Measurements from ENCODE around the gene ANO1. TPM values are rescaled to one million over a fixed set of nuclear protein-coding genes. Genes with fewer than 3 reads are reported as not detected.

ANO1 gene
- total RNA-seq, 1 donor from 2014 or later: not detected

- Mint-ChIP-seq H3K27ac (ENCODE audit: unreplicated experiment) (no peak overlapping the region), H3K4me1 (ENCODE audit: unreplicated experiment) (peaks cover 21% of the 10 kb centered on the region), H3K4me3 (ENCODE audit: unreplicated experiment) (no peak overlapping the region)
Measured at GRCh38 chr11:70131606-70132190, 53.6 kb downstream of the ANO1 start.

GRCh38 chr11:70132641-70133040 is 54.5 kb downstream of the ANO1 start:
- DNase-seq (ENCODE audit: extremely low spot score, unreplicated experiment): no peak
- TF ChIP-seq CTCF (IDR thresholded peaks at IDR 0.05): no peak
- H3K4me1 Mint-ChIP-seq (ENCODE audit: unreplicated experiment): peaks cover 17% of the 10 kb centered on the region
- no peak overlapping the region for H3K4me3 Mint-ChIP-seq (ENCODE audit: unreplicated experiment)
- no peaks in the 10 kb centered on the region for H3K36me3 Mint-ChIP-seq (ENCODE audit: unreplicated experiment)
- H3K27me3 Mint-ChIP-seq (ENCODE audit: unreplicated experiment): peaks cover 3% of the 10 kb centered on the region
- H3K9me3 Mint-ChIP-seq (ENCODE audit: unreplicated experiment): no peaks in the 10 kb centered on the region
- no peak overlapping the region for H3K27ac Mint-ChIP-seq (ENCODE audit: unreplicated experiment)

More at GRCh38 chr11:70131606-70132190, 53.6 kb downstream of the ANO1 start:
- Mint-ChIP-seq H3K36me3 (ENCODE audit: unreplicated experiment) (no peaks in the 10 kb centered on the region), H3K9me3 (ENCODE audit: unreplicated experiment) (no peaks in the 10 kb centered on the region), H3K27me3 (ENCODE audit: unreplicated experiment) (peaks cover 3% of the 10 kb centered on the region)
- no peak for TF ChIP-seq CTCF (IDR thresholded peaks at IDR 0.05)
- no peak for DNase-seq (ENCODE audit: extremely low spot score, unreplicated experiment)

GRCh38 chr11:70133771-70134335 is 55.7 kb downstream of the ANO1 start:
- H3K4me1 Mint-ChIP-seq (ENCODE audit: unreplicated experiment): peaks cover 5% of the 10 kb centered on the region
- H3K4me3 Mint-ChIP-seq (ENCODE audit: unreplicated experiment): no peak overlapping the region
- no peak for TF ChIP-seq CTCF (IDR thresholded peaks at IDR 0.05)
- H3K9me3 Mint-ChIP-seq (ENCODE audit: unreplicated experiment): no peaks in the 10 kb centered on the region
- no peaks in the 10 kb centered on the region for H3K36me3 Mint-ChIP-seq (ENCODE audit: unreplicated experiment)
- H3K27me3 Mint-ChIP-seq (ENCODE audit: unreplicated experiment): peaks cover 3% of the 10 kb centered on the region
- DNase-seq (ENCODE audit: extremely low spot score, unreplicated experiment): no peak
- H3K27ac Mint-ChIP-seq (ENCODE audit: unreplicated experiment): no peak overlapping the region

- DNase-seq (ENCODE audit: extremely low spot score, unreplicated experiment): no peak
- no peaks in the 10 kb centered on the region for H3K9me3 Mint-ChIP-seq (ENCODE audit: unreplicated experiment)
- no peak overlapping the region for H3K4me3 Mint-ChIP-seq (ENCODE audit: unreplicated experiment)
- H3K4me1 Mint-ChIP-seq (ENCODE audit: unreplicated experiment): peaks cover 4% of the 10 kb centered on the region
- no peak for TF ChIP-seq CTCF (IDR thresholded peaks at IDR 0.05)
- peaks cover 3% of the 10 kb centered on the region for H3K27me3 Mint-ChIP-seq (ENCODE audit: unreplicated experiment)
- no peak overlapping the region for H3K27ac Mint-ChIP-seq (ENCODE audit: unreplicated experiment)
- H3K36me3 Mint-ChIP-seq (ENCODE audit: unreplicated experiment): no peaks in the 10 kb centered on the region
Measured at GRCh38 chr11:70134490-70134889, 56.4 kb downstream of the ANO1 start.

GRCh38 chr11:70135142-70135541 is 57.0 kb downstream of the ANO1 start:
- no peak for DNase-seq (ENCODE audit: extremely low spot score, unreplicated experiment)
- Mint-ChIP-seq H3K36me3 (ENCODE audit: unreplicated experiment) (no peaks in the 10 kb centered on the region), H3K4me3 (ENCODE audit: unreplicated experiment) (no peak overlapping the region), H3K27me3 (ENCODE audit: unreplicated experiment) (peaks cover 3% of the 10 kb centered on the region), H3K9me3 (ENCODE audit: unreplicated experiment) (no peaks in the 10 kb centered on the region), H3K27ac (ENCODE audit: unreplicated experiment) (no peak overlapping the region), H3K4me1 (ENCODE audit: unreplicated experiment) (peaks cover 4% of the 10 kb centered on the region)
- no peak for TF ChIP-seq CTCF (IDR thresholded peaks at IDR 0.05)

All from osteocyte (in vitro differentiated cells).